H1 (cell line): ENCODE data around the gene ARHGAP26.

Experiments used
- CBX5 ChIP-seq: fragments of 300-800, 300-1000 bp; sonication (generic); IDR thresholded peaks from 2 replicates; pipeline ENCODE4 v1.7.1; 2016; ENCODE audit warnings: antibody characterized with exemption, low read length, low read depth
- YY1 ChIP-seq: IDR thresholded peaks from 2 replicates; pipeline ENCODE4 v1.6.1; 2011; ENCODE audit warnings: low read depth, mild to moderate bottlenecking, low read length

GRCh38 chr5:142839711-142840346, 69.7 kb downstream of the ARHGAP26 start:
- no peak for TF ChIP-seq CBX5
- TF ChIP-seq YY1 = no peak
